T-cell (primary cell): ENCODE measurements around the gene GNG7. TPM values are rescaled to one million over a fixed set of nuclear protein-coding genes. Genes with fewer than 3 reads are reported as not detected.
A peak's percentile ranks its signal among the peaks of the same experiment; 100 is the strongest.
"Not testable (repeated sequence)": the region's sequence is repeated elsewhere in the genome, so short reads cannot be mapped to it uniquely, and the experiment has no call there.

ENCODE experiments used
- ATAC-seq, 4 experiments: fragments of 200-7000 bp in 3 of 4; fragments of 150-1000 bp in 1 of 4; cut with Tn5 transposase; replicated peaks in 1 of 4; 1 replicate in 3 of 4; 2 replicates in 1 of 4; pipeline ENCODE4 v1.10.0; 2021; ENCODE audit warnings: moderate library complexity in 3 of 4, mild to moderate bottlenecking in 2 of 4, moderate number of reproducible peaks in 1 of 4
- CTCF ChIA-PET, 2 donors: fragments of 300-600 bp; sonication (Branson Sonifier 250); formaldehyde crosslinking; loops; one replicate each; lab custom pipeline; 2022; ENCODE audit warnings: antibody characterized with exemption in 2 of 2; lab: Charles Lee
- POLR2A ChIA-PET, 2 donors: fragments of 300-600 bp; sonication (Branson Sonifier 250); formaldehyde crosslinking; loops; one replicate each; lab custom pipeline; 2022; ENCODE audit warnings: antibody characterized with exemption in 2 of 2; lab: Charles Lee
- DNase-seq, 35 experiments: peaks; one replicate each; pipeline versions ENCODE4 v3.0.0 to v3.0.0-alpha.2; 2013 to 2023
- H3K27ac ChIP-seq: one replicate; pipeline ENCODE4 v1.5.1; 2013; ENCODE audit warnings: low read length
- H3K27me3 ChIP-seq, 2 experiments: replicated peaks in 1 of 2; 1 replicate in 1 of 2; 2 replicates in 1 of 2; pipeline versions ENCODE4 v1.6.1 to v1.7.0; 2013; ENCODE audit warnings: low read length in 1 of 2, mixed read lengths in 1 of 2; ENCODE audit not compliant: control insufficient read depth in 2 of 2, insufficient read depth in 2 of 2; ENCODE audit errors: extremely low read depth in 1 of 2
- H3K36me3 ChIP-seq, 2 donors: 1 replicate in 1 of 2; 2 replicates in 1 of 2; pipeline versions ENCODE4 v1.6.1 to v1.7.0; 2013; ENCODE audit warnings: low read length in 1 of 2; ENCODE audit not compliant: control insufficient read depth in 2 of 2, insufficient read depth in 1 of 2; ENCODE audit errors: extremely low read depth in 1 of 2
- H3K4me1 ChIP-seq, 2 experiments: 1 replicate in 1 of 2; 2 replicates in 1 of 2; pipeline versions ENCODE4 v1.6.1 to v1.7.0; 2013; ENCODE audit warnings: low read length in 2 of 2, mixed read lengths in 1 of 2; ENCODE audit not compliant: insufficient read depth in 2 of 2, control insufficient read depth in 1 of 2; ENCODE audit errors: extremely low read depth in 1 of 2
- H3K4me3 ChIP-seq, 2 donors: 1 replicate in 1 of 2; 2 replicates in 1 of 2; pipeline versions ENCODE4 v1.5.1 to v1.7.0; 2013; ENCODE audit warnings: mild to moderate bottlenecking in 2 of 2, low read length in 1 of 2, moderate library complexity in 1 of 2; ENCODE audit not compliant: control insufficient read depth in 1 of 2; ENCODE audit errors: extremely low read depth in 1 of 2
- H3K9me3 ChIP-seq: 2 replicates; pipeline ENCODE4 v1.7.0; 2013
- H3K27ac Mint-ChIP-seq, 2 donors: one replicate each; pipeline ENCODE4 v1.8.0; 2020 to 2021; ENCODE audit warnings: mild to moderate bottlenecking in 2 of 2, mixed read lengths in 2 of 2
- H3K27me3 Mint-ChIP-seq, 2 donors: one replicate each; pipeline ENCODE4 v1.8.0; 2021 to 2022; ENCODE audit warnings: mixed read lengths in 2 of 2
- H3K36me3 Mint-ChIP-seq: one replicate; pipeline ENCODE4 v1.8.0; 2021; ENCODE audit warnings: mixed read lengths
- H3K4me1 Mint-ChIP-seq, 3 donors: one replicate each; pipeline ENCODE4 v1.8.0; 2020 to 2022; ENCODE audit warnings: mixed read lengths in 3 of 3, mild to moderate bottlenecking in 1 of 3
- H3K4me3 Mint-ChIP-seq, 3 donors: one replicate each; pipeline ENCODE4 v1.8.0; 2020 to 2022; ENCODE audit warnings: mild to moderate bottlenecking in 3 of 3, mixed read lengths in 3 of 3, moderate library complexity in 3 of 3
- H3K9me3 Mint-ChIP-seq, 3 donors: one replicate each; pipeline ENCODE4 v1.8.0; 2020 to 2022; ENCODE audit warnings: mixed read lengths in 3 of 3
- WGBS: methylation state at CpG from one replicate; pipeline ENCODE4 v1.1.5; 2013; ENCODE audit warnings: missing lambda C conversion rate; ENCODE audit not compliant: insufficient coverage; 5-methylcytosine and 5-hydroxymethylcytosine counted together
- total RNA-seq, 35 experiments: library from RNA in 6 of 35; stranded (reverse) in 6 of 35; fragments of 120-200 nt in 1 of 35; gene quantifications; one replicate each; pipeline versions ENCODE4 v1.2.1 to v1.2.4 and lab custom pipeline; 2013 to 2026

Gene GNG7
- total RNA-seq, 5 donors from 2014 or later (not counting 1 experiment from before 2014, with no cell fraction given) = 4.5 to 7.2 (median 5.7) TPM

DNA sequence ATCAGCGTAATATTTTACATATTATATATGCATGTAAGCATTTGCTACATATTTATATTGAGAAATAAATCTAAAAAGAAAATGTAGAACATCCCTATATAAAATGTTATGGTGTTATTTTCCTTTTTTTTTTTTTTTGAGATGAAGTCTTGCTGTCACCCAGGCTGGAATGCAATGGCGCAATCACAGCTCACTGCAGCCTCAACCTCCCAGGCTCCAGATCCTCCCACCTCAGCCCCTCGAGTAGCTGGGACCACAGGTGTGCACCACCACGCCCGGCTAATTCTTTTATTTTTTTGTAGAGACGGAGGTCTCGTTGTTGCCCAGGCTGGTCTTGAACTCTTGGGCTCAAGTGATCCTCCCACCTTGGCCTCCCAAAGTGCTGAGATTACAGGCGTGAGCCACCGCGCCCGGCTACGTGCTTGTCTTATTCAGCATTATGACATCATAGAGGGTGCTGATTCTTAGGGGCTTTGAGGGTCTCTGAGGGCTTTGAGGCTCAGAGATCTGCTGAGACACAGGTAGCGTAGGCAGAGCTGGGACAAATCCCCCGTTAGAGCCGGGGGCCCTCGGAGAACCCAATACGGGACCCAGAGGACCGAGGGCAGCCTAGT lies 124.7 kb downstream of the GNG7 start:
- peaks cover 3% of the 10 kb centered on the region for H3K36me3 Mint-ChIP-seq
- POLR2A ChIA-PET = interaction anchor here in 1 of 2 donors (0.6 kb wide), 1 partner anchor 18 kb away, joined by 3 read pairs; no protein-coding TSS in a partner anchor
- H3K27ac ChIP-seq = no peak overlapping the region

DNA sequence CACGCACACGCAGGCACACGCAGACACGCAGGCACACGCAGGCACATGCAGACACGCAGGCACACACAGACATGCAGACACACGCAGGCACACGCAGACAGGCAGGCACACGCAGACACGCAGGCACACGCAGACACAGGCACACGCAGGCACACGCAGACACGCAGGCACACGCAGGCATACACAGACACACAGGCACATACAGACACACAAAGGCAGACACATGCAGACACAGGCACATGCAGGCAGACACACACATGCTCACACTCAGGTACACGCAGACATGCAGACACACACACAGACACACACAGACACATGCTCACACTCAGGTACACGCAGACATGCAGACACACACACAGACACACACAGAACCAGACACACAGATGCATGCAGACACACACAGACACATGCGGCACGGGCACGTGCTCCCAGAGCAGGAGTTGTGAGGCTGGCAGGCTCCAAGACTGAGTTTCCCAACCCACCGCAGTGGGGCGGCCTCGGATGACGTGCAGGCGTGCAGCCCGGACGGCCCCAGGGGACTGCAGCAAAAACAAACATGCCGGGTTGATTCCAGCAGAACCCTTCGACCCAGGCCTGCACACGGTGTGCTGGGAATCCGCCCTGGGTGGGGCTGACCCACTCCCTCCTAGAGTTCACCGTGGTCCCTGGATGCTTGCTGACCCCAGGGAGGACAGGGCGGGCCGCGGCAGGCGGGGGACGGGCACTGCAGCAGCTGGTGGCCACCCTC lies 126.6 kb downstream of the GNG7 start:
- no peaks in the 10 kb centered on the region for H3K9me3 Mint-ChIP-seq
- no peaks in the 10 kb centered on the region for H3K36me3 Mint-ChIP-seq
- no peaks in the 10 kb centered on the region for H3K36me3 ChIP-seq
- H3K4me1 ChIP-seq = peaks cover 0 to 12% of the 10 kb centered on the region in 2 experiments
- 96% methylated on average over 32 of the region's 37 CpGs for WGBS
- peaks cover 0 to 6% (median 5%) of the 10 kb centered on the region in 3 donors for H3K4me1 Mint-ChIP-seq
- peaks cover 0 to 6% of the 10 kb centered on the region in 2 donors for H3K27me3 Mint-ChIP-seq
- H3K4me3 ChIP-seq = no peak overlapping the region
- H3K27ac Mint-ChIP-seq = no peak overlapping the region
- no peak overlapping the region for H3K27ac ChIP-seq
- CTCF ChIA-PET = no interaction called here
- H3K9me3 ChIP-seq = no peaks in the 10 kb centered on the region
- peaks cover 0 to 35% of the 10 kb centered on the region in 2 experiments for H3K27me3 ChIP-seq
- H3K4me3 Mint-ChIP-seq = no peak overlapping the region
- no peak for ATAC-seq
- POLR2A ChIA-PET = no interaction called here
- no peak for DNase-seq

More for the DNA sequence above, 124.7 kb downstream of the GNG7 start:
- H3K4me1 ChIP-seq = peaks cover 0 to 12% of the 10 kb centered on the region in 2 experiments
- DNase-seq = no peak
- peak overlapping the region in 1 of 3 donors; percentile 43 for H3K4me3 Mint-ChIP-seq
- ATAC-seq = no peak
- no peak overlapping the region for H3K4me3 ChIP-seq
- H3K27me3 ChIP-seq = peaks cover 0 to 40% of the 10 kb centered on the region in 2 experiments
- no peaks in the 10 kb centered on the region for H3K9me3 ChIP-seq
- no peak overlapping the region for H3K27ac Mint-ChIP-seq
- CTCF ChIA-PET = no interaction called here
- peaks cover 0 to 6% (median 5%) of the 10 kb centered on the region in 3 donors for H3K4me1 Mint-ChIP-seq
- no peaks in the 10 kb centered on the region for H3K9me3 Mint-ChIP-seq
- no peaks in the 10 kb centered on the region for H3K36me3 ChIP-seq
- H3K27me3 Mint-ChIP-seq = peaks cover 0 to 6% of the 10 kb centered on the region in 2 donors
- WGBS = 94% methylated on average over 12 of the region's 18 CpGs

DNA sequence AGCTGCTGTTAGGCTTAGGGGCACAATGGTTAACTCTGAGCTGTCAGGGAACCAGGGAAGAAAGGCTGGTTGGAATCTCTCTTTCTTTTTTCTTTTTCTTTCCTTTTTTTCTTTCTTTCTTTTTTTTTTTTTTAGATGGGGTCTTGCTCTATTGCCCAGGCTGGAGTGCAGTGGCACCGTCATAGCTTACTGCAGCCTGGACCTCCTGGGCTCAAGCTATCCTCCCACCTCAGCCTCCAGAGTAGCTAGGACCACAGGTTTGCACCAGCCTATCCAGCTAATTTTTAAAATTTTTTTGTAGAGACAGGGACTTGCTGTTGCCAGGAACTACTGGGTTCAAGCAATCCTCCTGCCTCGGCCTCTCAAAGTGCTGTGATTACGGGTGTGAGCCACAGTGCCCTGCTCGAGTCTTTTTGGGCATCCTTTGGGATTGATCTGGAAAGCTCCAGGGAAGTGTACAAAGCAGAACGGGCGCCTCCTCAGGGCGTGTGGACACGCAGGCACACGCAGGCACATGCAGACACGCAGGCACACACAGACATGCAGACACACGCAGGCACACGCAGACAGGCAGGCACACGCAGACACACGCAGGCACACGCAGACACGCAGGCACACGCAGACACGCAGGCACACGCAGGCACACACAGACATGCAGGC lies 127.4 kb downstream of the GNG7 start:
- no peak for DNase-seq
- ChIA-PET CTCF (interaction anchor here in 1 of 2 donors (0.8 kb wide), 1 partner anchor 345 kb away, joined by 3 read pairs; no protein-coding TSS in a partner anchor), POLR2A (no interaction called here)
- no peak for ATAC-seq
- no peaks in the 10 kb centered on the region for H3K36me3 Mint-ChIP-seq
- H3K4me1 ChIP-seq = peaks cover 0 to 12% of the 10 kb centered on the region in 2 experiments
- H3K27ac ChIP-seq = no peak overlapping the region
- no peaks in the 10 kb centered on the region for H3K36me3 ChIP-seq
- peaks cover 0 to 1% (median 0%) of the 10 kb centered on the region in 3 donors for H3K9me3 Mint-ChIP-seq
- 97% methylated on average over 18 of the region's 19 CpGs for WGBS
- no peak overlapping the region for H3K4me3 ChIP-seq
- peaks cover 0 to 6% (median 5%) of the 10 kb centered on the region in 3 donors for H3K4me1 Mint-ChIP-seq
- H3K27me3 Mint-ChIP-seq = peaks cover 0 to 6% of the 10 kb centered on the region in 2 donors
- no peak overlapping the region for H3K27ac Mint-ChIP-seq
- peaks cover 0 to 30% of the 10 kb centered on the region in 2 experiments for H3K27me3 ChIP-seq
- no peaks in the 10 kb centered on the region for H3K9me3 ChIP-seq
- no peak overlapping the region for H3K4me3 Mint-ChIP-seq

- H3K36me3 ChIP-seq = no peaks in the 10 kb centered on the region
- H3K4me1 ChIP-seq = peaks cover 0 to 9% of the 10 kb centered on the region in 2 experiments
- Mint-ChIP-seq H3K4me1 (peaks cover 0 to 5% (median 5%) of the 10 kb centered on the region in 3 donors), H3K27ac (no peak overlapping the region), H3K36me3 (no peaks in the 10 kb centered on the region), H3K27me3 (peaks cover 0 to 6% of the 10 kb centered on the region in 2 donors), H3K9me3 (peaks cover 0 to 3% (median 0%) of the 10 kb centered on the region in 3 donors), H3K4me3 (no peak overlapping the region)
- peaks cover 0 to 24% of the 10 kb centered on the region in 2 experiments for H3K27me3 ChIP-seq
- H3K4me3 ChIP-seq = no peak overlapping the region
- no peaks in the 10 kb centered on the region for H3K9me3 ChIP-seq
- no peak overlapping the region for H3K27ac ChIP-seq
- POLR2A ChIA-PET = no interaction called here
- ATAC-seq = no peak
- CTCF ChIA-PET = interaction anchor here in 1 of 2 donors (0.8 kb wide), 1 partner anchor 345 kb away, joined by 3 read pairs; no protein-coding TSS in a partner anchor
- no peak for DNase-seq
- 94% methylated on average over 15 of the region's 15 CpGs for WGBS
These were observed 128.0 kb downstream of the GNG7 start for GRCh38 chr19:2574478-2574931.

GRCh38 chr19:2573916-2574315 lies 128.6 kb downstream of the GNG7 start:
- no peaks in the 10 kb centered on the region for H3K9me3 ChIP-seq
- no peak for DNase-seq
- peaks cover 0 to 18% of the 10 kb centered on the region in 2 experiments for H3K27me3 ChIP-seq
- no peak overlapping the region for H3K27ac ChIP-seq
- Mint-ChIP-seq H3K4me3 (no peak overlapping the region), H3K27ac (no peak overlapping the region), H3K9me3 (peaks cover 0 to 3% (median 0%) of the 10 kb centered on the region in 3 donors), H3K36me3 (no peaks in the 10 kb centered on the region), H3K4me1 (peaks cover 0 to 3% (median 3%) of the 10 kb centered on the region in 3 donors), H3K27me3 (peaks cover 0 to 6% of the 10 kb centered on the region in 2 donors)
- ChIA-PET CTCF (no interaction called here), POLR2A (no interaction called here)
- peaks cover 0 to 3% of the 10 kb centered on the region in 2 experiments for H3K4me1 ChIP-seq
- ATAC-seq = no peak
- no peaks in the 10 kb centered on the region for H3K36me3 ChIP-seq
- no peak overlapping the region for H3K4me3 ChIP-seq
- WGBS = 93% methylated on average over 19 of the region's 19 CpGs

DNA sequence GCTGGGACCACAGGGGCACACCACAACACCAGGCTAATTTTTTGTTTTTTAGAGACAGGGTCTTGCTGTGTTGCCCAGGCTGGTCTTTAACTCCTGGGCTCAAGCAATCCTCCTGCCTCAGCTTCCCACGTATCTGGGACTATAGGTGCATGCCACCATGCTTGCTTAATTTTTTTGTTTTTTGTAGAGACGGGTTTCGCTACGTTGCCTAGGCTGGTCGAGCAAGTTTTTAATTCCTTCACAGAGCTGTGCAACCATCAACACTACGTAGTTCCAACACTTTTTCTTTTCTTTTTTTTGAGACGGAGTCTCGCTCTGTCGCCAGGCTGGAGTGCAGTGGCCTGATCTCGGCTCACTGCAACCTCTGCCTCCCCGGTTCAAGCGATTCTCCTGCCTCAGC lies 130.3 kb downstream of the GNG7 start:
- H3K27ac Mint-ChIP-seq, H3K9me3 ChIP-seq, H3K9me3 Mint-ChIP-seq, H3K36me3 Mint-ChIP-seq, H3K4me3 Mint-ChIP-seq, H3K27me3 Mint-ChIP-seq, DNase-seq, H3K4me3 ChIP-seq, H3K36me3 ChIP-seq, ATAC-seq, POLR2A ChIA-PET, H3K27me3 ChIP-seq, H3K27ac ChIP-seq: not testable (repeated sequence)
- peaks cover 6 to 10% of the 10 kb centered on the region in 2 experiments for H3K4me1 ChIP-seq
- peaks cover 7 to 13% (median 12%) of the 10 kb centered on the region in 3 donors for H3K4me1 Mint-ChIP-seq
- 91% methylated on average over 11 of the region's 12 CpGs for WGBS
- CTCF ChIA-PET = interaction anchor here in 1 of 2 donors (0.7 kb wide), 1 partner anchor 10 kb away, joined by 3 read pairs; no protein-coding TSS in a partner anchor
